ENCODE measurements around the gene SPATA2.

Gene SPATA2

DNA sequence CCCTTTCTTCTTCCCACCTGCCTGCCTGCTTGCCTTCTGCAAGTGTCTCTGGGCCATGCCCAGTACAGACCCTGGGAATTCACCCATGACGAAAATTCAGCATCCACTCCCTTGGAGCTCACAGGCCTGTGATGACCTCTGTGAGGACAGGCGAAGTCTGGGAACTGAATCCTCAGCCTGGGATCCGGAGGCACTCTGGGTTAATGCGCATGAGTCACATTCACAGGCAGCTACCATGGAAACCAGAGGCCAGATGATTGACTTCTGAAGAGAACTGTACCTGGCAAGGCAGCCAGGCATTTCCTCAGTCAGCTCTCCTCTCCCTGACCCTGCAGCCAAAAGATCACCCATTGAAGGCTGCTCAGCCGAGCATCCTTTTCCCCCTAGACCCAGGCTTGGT, 61.7 kb downstream of the SPATA2 start:
- Histone ChIP-seq H3K4me2 (ENCODE audit: insufficient read depth, low read length) (no peak overlapping the region), H3K27ac (ENCODE audit: low read length) (no peak overlapping the region), H3K36me3 (ENCODE audit: insufficient read depth, low read length) (peaks cover 75% of the 10 kb centered on the region), H3K4me1 (ENCODE audit: insufficient read depth, low read length) (no peaks in the 10 kb centered on the region), H3K79me2 (ENCODE audit: insufficient read depth, low read length) (no peaks in the 10 kb centered on the region), H3K4me3 (ENCODE audit: low read depth in 1 of 2, low read length in 2 of 2) (no peak overlapping the region), H4K20me1 (ENCODE audit: insufficient read depth, low read length) (no peaks in the 10 kb centered on the region), H3K27me3 (ENCODE audit: insufficient read depth, low read length, poor library complexity) (no peaks in the 10 kb centered on the region), H3K9ac (ENCODE audit: low read depth, low read length) (no peak overlapping the region), H3K9me3 (ENCODE audit: insufficient read depth, low read length, severe bottlenecking) (no peaks in the 10 kb centered on the region), H2AFZ (ENCODE audit: low read depth, low read length) (no peak overlapping the region)
- DNase-seq (no peak), ATAC-seq (ENCODE audit: insufficient read depth, low read depth) (no peak)
- TF ChIP-seq, protein P1, sequence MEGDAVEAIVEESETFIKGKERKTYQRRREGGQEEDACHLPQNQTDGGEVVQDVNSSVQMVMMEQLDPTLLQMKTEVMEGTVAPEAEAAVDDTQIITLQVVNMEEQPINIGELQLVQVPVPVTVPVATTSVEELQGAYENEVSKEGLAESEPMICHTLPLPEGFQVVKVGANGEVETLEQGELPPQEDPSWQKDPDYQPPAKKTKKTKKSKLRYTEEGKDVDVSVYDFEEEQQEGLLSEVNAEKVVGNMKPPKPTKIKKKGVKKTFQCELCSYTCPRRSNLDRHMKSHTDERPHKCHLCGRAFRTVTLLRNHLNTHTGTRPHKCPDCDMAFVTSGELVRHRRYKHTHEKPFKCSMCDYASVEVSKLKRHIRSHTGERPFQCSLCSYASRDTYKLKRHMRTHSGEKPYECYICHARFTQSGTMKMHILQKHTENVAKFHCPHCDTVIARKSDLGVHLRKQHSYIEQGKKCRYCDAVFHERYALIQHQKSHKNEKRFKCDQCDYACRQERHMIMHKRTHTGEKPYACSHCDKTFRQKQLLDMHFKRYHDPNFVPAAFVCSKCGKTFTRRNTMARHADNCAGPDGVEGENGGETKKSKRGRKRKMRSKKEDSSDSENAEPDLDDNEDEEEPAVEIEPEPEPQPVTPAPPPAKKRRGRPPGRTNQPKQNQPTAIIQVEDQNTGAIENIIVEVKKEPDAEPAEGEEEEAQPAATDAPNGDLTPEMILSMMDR (IDR thresholded peaks at IDR 0.05; ENCODE audit: borderline replicate concordance, extremely low read depth, low read length, poor library complexity, severe bottlenecking) = no peak
- TF ChIP-seq EZH2 (IDR thresholded peaks at IDR 0.05; ENCODE audit: borderline replicate concordance, low read depth, low read length, severe bottlenecking) = no peak

Measured in DND-41 (cell line).